GM12873 (cell line): ENCODE results near the gene ASCL3.

Experiments used
- TF ChIP-seq, protein P1 (sequence below): IDR thresholded peaks from 2 replicates; pipeline ENCODE4 v1.5.1; 2012; ENCODE audit warnings: low read depth, mild to moderate bottlenecking, moderate library complexity, low read length, control low read depth; ENCODE audit not compliant: insufficient read depth; ENCODE audit errors: missing control alignments

ASCL3 gene

DNA sequence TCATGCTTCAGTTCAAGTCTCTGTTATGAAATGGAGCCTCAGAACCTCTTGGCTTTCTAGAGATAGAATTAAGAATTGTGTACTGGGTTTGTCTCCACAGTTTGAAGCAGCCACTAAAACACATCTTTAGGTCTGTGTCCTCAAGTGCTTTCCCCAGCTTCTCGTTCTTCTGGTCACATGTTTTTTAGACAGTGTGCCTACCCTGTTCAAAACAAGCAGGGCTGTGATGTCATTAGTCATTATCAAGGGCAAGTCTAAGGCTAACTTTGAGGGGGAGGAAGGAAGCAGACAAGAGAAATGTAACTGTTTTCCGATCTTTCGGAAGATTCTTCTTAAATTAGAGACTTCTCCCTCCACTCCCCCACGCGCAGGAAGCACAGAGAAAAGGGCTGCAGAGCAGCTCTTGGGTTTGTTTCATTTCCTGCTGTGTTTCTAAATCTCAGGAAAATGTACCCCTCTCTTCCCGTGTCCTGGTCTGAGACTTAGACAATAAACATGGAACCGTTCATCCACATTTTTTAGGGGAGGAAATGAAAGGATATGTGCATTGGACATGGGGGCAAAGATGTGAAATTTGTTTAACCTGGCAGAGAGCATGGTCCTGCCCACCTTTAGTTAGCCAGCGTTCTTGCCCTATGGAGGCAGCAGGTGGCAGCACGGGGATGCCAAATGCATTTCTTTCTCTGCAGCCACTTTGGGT lies 28.7 kb downstream of the ASCL3 start:
- TF ChIP-seq, protein P1, sequence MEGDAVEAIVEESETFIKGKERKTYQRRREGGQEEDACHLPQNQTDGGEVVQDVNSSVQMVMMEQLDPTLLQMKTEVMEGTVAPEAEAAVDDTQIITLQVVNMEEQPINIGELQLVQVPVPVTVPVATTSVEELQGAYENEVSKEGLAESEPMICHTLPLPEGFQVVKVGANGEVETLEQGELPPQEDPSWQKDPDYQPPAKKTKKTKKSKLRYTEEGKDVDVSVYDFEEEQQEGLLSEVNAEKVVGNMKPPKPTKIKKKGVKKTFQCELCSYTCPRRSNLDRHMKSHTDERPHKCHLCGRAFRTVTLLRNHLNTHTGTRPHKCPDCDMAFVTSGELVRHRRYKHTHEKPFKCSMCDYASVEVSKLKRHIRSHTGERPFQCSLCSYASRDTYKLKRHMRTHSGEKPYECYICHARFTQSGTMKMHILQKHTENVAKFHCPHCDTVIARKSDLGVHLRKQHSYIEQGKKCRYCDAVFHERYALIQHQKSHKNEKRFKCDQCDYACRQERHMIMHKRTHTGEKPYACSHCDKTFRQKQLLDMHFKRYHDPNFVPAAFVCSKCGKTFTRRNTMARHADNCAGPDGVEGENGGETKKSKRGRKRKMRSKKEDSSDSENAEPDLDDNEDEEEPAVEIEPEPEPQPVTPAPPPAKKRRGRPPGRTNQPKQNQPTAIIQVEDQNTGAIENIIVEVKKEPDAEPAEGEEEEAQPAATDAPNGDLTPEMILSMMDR: peak; percentile 75

DNA sequence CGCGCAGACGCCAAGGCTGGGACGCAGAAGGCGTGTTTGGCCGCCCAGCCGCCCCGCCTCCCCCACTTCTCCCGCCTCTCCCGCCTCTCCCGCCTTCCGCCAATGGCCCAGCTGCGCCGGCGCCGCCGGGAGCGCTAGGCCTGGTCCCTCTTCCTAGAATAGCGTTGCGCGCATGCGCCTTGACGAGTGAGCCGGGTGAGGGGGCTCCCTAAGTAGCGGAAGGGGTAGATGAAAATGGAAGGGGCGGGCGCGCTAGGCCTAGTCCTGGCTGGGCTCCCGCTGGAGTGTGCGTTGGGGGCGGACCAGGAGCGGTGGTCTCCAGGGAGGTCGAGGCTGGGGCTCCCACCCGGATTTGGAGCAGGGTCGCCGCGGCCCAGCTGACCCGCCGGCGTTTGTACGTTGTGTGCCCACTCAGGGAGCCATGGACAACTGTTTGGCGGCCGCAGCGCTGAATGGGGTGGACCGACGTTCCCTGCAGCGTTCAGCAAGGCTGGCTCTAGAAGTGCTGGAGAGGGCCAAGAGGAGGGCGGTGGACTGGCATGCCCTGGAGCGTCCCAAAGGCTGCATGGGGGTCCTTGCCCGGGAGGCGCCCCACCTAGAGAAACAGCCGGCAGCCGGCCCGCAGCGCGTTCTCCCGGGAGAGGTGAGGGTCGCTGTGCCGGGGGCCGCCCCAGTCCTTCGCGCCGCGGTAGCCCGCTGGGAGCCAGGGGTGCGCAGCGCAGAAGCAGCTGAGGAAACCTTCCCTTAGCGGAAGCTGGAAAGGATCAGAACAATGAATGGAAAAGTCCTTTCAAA lies 31.6 kb downstream of the ASCL3 start, which contains the start of gene AKIP1:
AKIP1 (plus strand) TSS at position 161 of the 795 bp plus-strand sequence; CDS start at position 422, 261 bp downstream.
- TF ChIP-seq, protein P1: no peak

DNA sequence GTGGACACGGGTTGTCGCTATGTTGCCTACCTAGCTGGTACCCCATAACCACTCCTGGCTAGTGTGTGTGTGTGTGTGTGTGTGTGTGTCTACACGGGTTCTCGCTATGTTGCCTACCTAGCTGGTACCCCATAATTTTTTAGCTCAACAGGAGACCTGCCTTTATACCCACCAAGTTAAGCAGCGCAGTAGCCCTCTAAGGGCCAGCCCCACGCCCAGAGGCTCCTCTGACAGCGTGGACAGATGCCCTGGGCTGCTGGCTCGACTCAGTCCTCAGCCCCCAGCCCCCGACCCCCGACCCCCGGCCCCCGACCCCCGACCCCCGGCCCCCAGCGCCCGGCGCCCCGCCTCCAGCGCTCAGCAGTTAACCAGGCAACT lies 32.2 kb downstream of the ASCL3 start:
- TF ChIP-seq, protein P1: no peak

DNA sequence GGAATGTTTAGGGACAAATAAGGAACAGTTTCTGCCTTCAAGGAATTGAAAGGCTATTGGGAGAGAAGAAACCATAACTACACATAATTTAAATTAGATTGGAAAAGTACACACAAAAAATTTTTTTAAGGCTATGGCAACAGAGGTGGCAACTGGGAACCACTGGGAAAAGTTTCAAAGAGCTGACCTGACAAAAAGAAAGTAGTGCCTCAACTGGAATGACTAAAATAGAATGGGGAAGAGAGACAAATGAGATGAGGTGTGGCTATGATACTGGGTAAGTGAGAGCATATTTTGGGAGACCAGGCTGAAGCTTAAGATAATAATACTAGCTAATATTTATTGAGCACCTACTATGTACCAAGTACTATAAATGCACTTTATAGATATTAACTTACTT lies 34.7 kb downstream of the ASCL3 start:
- TF ChIP-seq, protein P1: no peak

DNA sequence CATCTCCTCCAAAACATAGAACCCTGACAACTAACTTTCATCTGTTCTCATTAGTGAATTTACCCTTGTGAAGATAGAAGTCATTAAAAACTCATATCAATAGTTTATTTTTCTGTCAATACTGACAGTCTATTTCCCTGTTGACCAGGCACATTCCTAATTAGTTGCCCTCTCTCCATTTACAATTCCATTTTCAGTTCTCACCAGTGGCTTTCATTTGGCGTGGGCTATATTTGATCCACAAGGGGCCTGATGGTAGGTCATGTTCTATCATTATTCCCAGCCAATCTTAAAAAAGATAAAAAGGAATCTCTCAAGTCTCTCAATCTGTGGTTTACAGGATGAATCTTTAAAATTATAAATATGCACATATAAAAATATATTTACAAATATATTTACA lies 35.7 kb downstream of the ASCL3 start:
- TF ChIP-seq, protein P1: no peak

DNA sequence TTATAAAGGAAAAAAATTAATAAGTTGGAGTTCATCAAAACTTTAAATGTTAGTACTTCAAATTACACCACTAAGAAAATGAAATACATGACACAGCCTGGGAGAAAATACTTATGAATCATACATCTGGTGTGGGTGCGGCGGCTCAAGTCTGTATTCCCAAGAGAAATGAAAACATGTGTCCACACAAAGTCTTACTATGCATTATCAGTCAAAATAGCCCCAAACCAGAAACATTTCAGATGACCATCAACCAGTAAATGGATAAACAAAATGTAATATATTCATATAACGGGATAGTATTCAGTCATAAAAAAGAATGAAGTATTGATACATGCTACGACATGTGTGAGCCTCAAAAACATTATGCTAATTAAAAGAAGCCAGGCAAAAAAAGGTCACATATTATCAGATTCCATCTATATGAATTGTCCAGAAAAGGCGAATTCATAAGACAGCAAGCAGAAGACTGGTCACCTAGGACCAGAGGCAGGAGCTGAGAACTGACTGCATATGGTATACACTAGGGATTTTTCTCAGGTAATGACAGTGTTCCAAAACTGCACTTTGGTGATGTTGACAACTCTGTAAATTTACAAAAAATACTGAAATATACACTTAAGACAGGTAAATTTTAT lies 37.2 kb downstream of the ASCL3 start:
- TF ChIP-seq, protein P1: no peak
